ENCODE data around the gene PKIB. TPM values are rescaled to one million over a fixed set of nuclear protein-coding genes. Genes with fewer than 3 reads are reported as not detected.

The PKIB gene
- total and polyA plus RNA-seq, 7 donors = 0.49 to 420 (median 40.4) TPM; not detected in 1

DNA sequence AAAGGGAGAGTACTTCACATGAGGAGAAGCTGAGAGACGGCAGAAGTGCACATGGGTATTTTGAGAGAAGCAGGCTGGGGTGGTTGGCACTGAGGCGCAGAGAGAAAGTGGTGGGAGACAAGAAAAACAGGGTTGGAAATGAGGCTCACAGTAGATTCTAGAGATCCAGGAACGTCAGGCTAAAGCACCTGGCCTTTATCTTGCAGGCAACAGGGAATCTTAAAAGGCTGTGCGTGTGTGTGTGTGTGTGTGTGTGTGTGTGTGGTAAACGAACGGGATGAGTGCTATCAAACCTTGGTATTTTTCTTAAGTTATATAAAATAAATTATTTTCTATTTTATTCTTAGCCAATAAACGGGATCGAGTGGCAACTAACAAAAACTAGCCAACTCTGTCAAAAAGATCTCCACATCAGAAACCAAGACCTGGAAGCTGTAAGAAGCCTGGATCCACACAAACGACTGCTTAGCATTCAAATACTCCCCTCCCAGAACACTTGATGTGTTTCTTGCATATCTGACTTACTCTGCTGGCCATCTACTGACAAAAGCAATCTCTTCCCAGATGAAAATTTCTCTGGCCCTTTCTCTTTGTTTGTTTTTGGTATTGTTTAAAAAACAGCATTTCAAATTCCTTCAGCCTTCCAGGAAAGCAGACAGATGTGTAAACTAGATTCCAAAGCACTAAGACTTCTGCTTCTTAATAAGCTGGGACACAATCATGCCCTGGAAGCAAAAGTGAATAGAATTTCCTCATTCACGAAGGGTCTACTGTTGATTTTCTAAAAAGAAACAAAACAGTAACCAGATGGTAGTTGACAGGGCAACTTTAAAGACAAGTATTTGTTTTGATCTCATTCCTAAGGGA is 124.6 kb downstream of the PKIB start:
- 62 to 70% methylated on average over 10 of the region's 10 CpGs for WGBS, 2 donors
- H3K27ac ChIP-seq = no peak overlapping the region
- intact Hi-C loops (cut with DNase I) = loop anchor here (10.0 kb wide), 1 partner anchor 580 kb away; no protein-coding TSS in a partner anchor

DNA sequence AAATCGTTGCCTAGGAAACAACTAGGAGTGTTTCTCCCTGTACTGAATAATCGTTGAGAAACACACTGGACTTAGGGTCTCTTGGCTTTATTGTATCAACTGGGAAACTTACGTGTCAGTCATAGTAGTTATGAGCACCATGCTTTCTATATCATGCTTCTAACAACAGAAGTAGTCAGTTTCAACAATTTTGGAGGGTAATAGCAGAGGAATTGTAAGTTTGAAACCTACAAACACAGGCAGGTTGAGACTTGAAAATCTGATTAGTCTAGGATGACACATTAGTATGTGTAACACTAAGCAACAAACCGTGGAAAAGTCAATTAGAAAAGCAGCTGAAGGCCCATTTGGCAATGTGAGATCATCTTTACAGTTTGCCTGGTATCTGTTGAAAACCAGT is 125.4 kb downstream of the PKIB start:
- Histone ChIP-seq H3K27ac (no peak overlapping the region), H3K36me3 (no peaks in the 10 kb centered on the region), H3K9me3 (no peaks in the 10 kb centered on the region), H3K4me1 (no peaks in the 10 kb centered on the region), H3K4me3 (no peak overlapping the region), H3K27me3 (no peaks in the 10 kb centered on the region)
- intact Hi-C loops (cut with DNase I) = loop anchor here (10.0 kb wide), 1 partner anchor 579 kb away; no protein-coding TSS in a partner anchor
- TF ChIP-seq POLR2A (IDR thresholded peaks at IDR 0.05) (no peak), EP300 (IDR thresholded peaks at IDR 0.05) (no peak), POLR2AphosphoS5 (IDR thresholded peaks at IDR 0.05) (no peak)
- TF ChIP-seq, protein P1, sequence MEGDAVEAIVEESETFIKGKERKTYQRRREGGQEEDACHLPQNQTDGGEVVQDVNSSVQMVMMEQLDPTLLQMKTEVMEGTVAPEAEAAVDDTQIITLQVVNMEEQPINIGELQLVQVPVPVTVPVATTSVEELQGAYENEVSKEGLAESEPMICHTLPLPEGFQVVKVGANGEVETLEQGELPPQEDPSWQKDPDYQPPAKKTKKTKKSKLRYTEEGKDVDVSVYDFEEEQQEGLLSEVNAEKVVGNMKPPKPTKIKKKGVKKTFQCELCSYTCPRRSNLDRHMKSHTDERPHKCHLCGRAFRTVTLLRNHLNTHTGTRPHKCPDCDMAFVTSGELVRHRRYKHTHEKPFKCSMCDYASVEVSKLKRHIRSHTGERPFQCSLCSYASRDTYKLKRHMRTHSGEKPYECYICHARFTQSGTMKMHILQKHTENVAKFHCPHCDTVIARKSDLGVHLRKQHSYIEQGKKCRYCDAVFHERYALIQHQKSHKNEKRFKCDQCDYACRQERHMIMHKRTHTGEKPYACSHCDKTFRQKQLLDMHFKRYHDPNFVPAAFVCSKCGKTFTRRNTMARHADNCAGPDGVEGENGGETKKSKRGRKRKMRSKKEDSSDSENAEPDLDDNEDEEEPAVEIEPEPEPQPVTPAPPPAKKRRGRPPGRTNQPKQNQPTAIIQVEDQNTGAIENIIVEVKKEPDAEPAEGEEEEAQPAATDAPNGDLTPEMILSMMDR (IDR thresholded peaks at IDR 0.05) = no peak
- no peak for DNase-seq
- WGBS, 2 donors = 77% methylated on average over 4 of the region's 4 CpGs

More for the DNA sequence above, 124.6 kb downstream of the PKIB start:
- no peaks in the 10 kb centered on the region for H3K36me3 ChIP-seq
- H3K4me1 ChIP-seq = no peaks in the 10 kb centered on the region
- no peaks in the 10 kb centered on the region for H3K27me3 ChIP-seq
- H3K4me3 ChIP-seq = no peak overlapping the region
- H3K9me3 ChIP-seq = no peaks in the 10 kb centered on the region
- TF ChIP-seq POLR2AphosphoS5 (IDR thresholded peaks at IDR 0.05) (no peak), POLR2A (IDR thresholded peaks at IDR 0.05) (no peak), EP300 (IDR thresholded peaks at IDR 0.05) (no peak)
- TF ChIP-seq, protein P1 (IDR thresholded peaks at IDR 0.05) = no peak
- DNase-seq = no peak

DNA sequence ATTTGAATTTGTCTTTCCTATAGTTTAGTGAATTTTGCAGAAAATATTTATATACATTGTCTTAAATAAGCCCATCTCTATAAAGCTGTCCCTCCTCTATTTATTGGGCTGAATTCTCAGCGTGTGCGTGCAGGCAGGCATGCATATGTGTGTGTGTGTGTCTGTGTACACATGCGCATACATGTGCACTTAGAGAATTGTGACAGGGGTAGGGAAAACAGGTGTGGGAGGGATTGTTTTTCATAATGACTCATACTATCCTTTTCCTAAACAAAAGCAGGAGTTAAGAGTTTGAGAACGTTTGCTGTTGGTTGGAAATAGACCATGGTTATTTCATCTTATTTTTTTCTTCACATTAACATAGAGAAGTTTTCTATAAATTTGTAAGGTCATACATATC is 126.0 kb downstream of the PKIB start:
- intact Hi-C loops (cut with DNase I) = loop anchor here (10.0 kb wide), 1 partner anchor 579 kb away; no protein-coding TSS in a partner anchor
- H3K27ac ChIP-seq = no peak overlapping the region
- 76 to 78% methylated on average over 4 of the region's 4 CpGs for WGBS, 2 donors

DNA sequence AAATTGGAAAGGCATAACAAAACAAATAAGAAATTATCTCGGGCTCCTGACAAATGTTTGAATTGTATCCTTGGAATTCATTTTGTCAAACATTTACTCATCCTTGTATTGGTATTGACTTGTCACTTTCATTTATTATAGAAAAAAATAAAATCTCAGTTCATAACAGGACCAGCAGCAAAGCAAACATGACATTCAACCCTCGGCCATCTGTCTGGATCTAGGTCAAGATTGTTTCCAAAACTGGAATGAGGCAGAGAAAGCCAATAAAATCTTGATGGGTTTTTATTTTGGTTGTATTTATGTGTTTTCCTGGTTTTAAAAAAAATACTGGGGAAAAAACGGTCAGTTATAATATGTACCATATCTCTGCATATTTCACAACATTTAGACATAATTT is 126.4 kb downstream of the PKIB start:
- Histone ChIP-seq H3K27me3 (no peaks in the 10 kb centered on the region), H3K27ac (no peak overlapping the region), H3K9me3 (no peaks in the 10 kb centered on the region), H3K4me3 (no peak overlapping the region), H3K4me1 (no peaks in the 10 kb centered on the region), H3K36me3 (no peaks in the 10 kb centered on the region)
- DNase-seq = no peak
- TF ChIP-seq, protein P1 (IDR thresholded peaks at IDR 0.05) = no peak
- TF ChIP-seq POLR2AphosphoS5 (IDR thresholded peaks at IDR 0.05) (no peak), POLR2A (IDR thresholded peaks at IDR 0.05) (no peak), EP300 (IDR thresholded peaks at IDR 0.05) (no peak)
- 11 to 52% methylated on average over 3 of the region's 3 CpGs for WGBS, 2 donors
- intact Hi-C loops (cut with DNase I) = loop anchor here (10.0 kb wide), 1 partner anchor 578 kb away; no protein-coding TSS in a partner anchor

More for the DNA sequence above, 126.0 kb downstream of the PKIB start:
- DNase-seq = no peak
- Histone ChIP-seq H3K9me3 (no peaks in the 10 kb centered on the region), H3K4me1 (no peaks in the 10 kb centered on the region), H3K36me3 (no peaks in the 10 kb centered on the region), H3K4me3 (no peak overlapping the region), H3K27me3 (no peaks in the 10 kb centered on the region)
- no peak for TF ChIP-seq POLR2AphosphoS5 (IDR thresholded peaks at IDR 0.05)

DNA sequence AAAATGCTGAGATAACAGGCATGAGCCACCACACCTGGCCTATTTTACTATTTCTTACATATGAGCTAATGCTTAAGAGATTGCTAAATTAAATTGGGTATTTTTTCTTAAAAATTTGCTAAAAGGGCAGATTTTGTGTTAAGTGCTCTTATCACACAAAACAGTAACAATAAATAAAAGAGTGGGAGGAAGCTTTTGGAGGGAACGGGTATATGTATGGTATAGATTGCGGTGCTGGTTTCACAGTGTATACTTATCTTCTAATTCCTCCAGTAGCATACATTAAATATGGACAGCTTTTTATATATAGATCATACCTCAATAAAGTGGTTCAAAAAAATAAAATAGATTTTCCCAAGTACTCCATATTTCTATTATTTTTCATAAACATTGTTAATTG is 129.9 kb downstream of the PKIB start:
- H3K4me1 ChIP-seq = no peaks in the 10 kb centered on the region
- 95 to 97% methylated on average over 2 of the region's 2 CpGs for WGBS, 2 donors
- H3K27me3 ChIP-seq = no peaks in the 10 kb centered on the region
- intact Hi-C loops (cut with DNase I) = loop anchor here (5.0 kb wide), 1 partner anchor 47 kb away; the partner anchor contains the start of gene SMPDL3A
- no peak for DNase-seq
- no peak overlapping the region for H3K4me3 ChIP-seq
- no peak for TF ChIP-seq POLR2AphosphoS5 (IDR thresholded peaks at IDR 0.05)
- no peak for TF ChIP-seq EP300 (IDR thresholded peaks at IDR 0.05)
- TF ChIP-seq, protein P1 (IDR thresholded peaks at IDR 0.05) = no peak
- no peak for TF ChIP-seq POLR2A (IDR thresholded peaks at IDR 0.05)
- H3K9me3 ChIP-seq = no peaks in the 10 kb centered on the region
- no peak overlapping the region for H3K27ac ChIP-seq
- H3K36me3 ChIP-seq = no peaks in the 10 kb centered on the region
